GM23248 (cell line): ENCODE data around the gene EFEMP2.

ENCODE experiments used
- EZH2 ChIP-seq: fragments of 200-600 bp; sonication (generic); IDR thresholded peaks from 2 replicates; pipeline ENCODE4 v1.6.1; 2018; ENCODE audit warnings: antibody characterized with exemption, mild to moderate bottlenecking; ENCODE audit not compliant: insufficient read depth, poor library complexity, severe bottlenecking
- EZH2phosphoT487 ChIP-seq: fragments of 200-600 bp; sonication (generic); IDR thresholded peaks from 2 replicates; pipeline ENCODE4 v1.6.1; 2018; ENCODE audit warnings: antibody characterized with exemption, moderate library complexity, mild to moderate bottlenecking, low read depth; ENCODE audit not compliant: insufficient read depth

GRCh38 chr11:65899356-65900124 is 26.9 kb upstream of the EFEMP2 start:
- TF ChIP-seq EZH2phosphoT487 (no peak), EZH2 (no peak)
